A673 (cell line): ENCODE data around the gene RBCK1. TPM values are rescaled to one million over a fixed set of nuclear protein-coding genes. Genes with fewer than 3 reads are reported as not detected.
A peak's percentile ranks its signal among the peaks of the same experiment; 100 is the strongest.

ENCODE experiments used
- BruUV-seq: library from RNA; stranded (reverse); fragments of 400-500 nt; replicated peaks from 2 replicates; lab custom pipeline; 2021; lab: Mats Ljungman, UMichigan
- CTCF ChIA-PET: fragments of 300-600 bp; sonication (Branson Sonifier 250); formaldehyde crosslinking; loops from one replicate; lab custom pipeline; 2022; ENCODE audit warnings: antibody characterized with exemption; lab: Charles Lee
- POLR2A ChIA-PET: fragments of 300-600 bp; sonication (Branson Sonifier 250); formaldehyde crosslinking; loops from one replicate; lab custom pipeline; 2022; ENCODE audit warnings: antibody characterized with exemption; ENCODE audit not compliant: low non-redundant PET; lab: Charles Lee
- DNase-seq: peaks from one replicate; pipeline ENCODE4 v3.0.0-alpha.2; 2015; ENCODE audit warnings: low spot score
- H3K27ac ChIP-seq: fragments of 200-600 bp; sonication (generic); 2 replicates; pipeline ENCODE4 v1.5.1; 2016; ENCODE audit warnings: mixed run types, low read depth, mild to moderate bottlenecking, mixed read lengths, antibody characterized with exemption, low read length; ENCODE audit not compliant: poor library complexity, severe bottlenecking
- H3K27me3 ChIP-seq: fragments of 200-600 bp; sonication (generic); replicated peaks from 2 replicates; pipeline ENCODE4 v1.6.1; 2017; ENCODE audit warnings: mixed run types, low read depth, mild to moderate bottlenecking, mixed read lengths, antibody characterized with exemption, low read length; ENCODE audit not compliant: insufficient read depth, poor library complexity
- H3K36me3 ChIP-seq: fragments of 200-600 bp; sonication (generic); 2 replicates; pipeline ENCODE4 v1.6.1; 2016; ENCODE audit warnings: mixed run types, mild to moderate bottlenecking, mixed read lengths, antibody characterized with exemption, low read length; ENCODE audit not compliant: insufficient read depth, poor library complexity, severe bottlenecking
- H3K4me1 ChIP-seq: fragments of 200-600 bp; sonication (generic); 2 replicates; pipeline ENCODE4 v1.6.1; 2017; ENCODE audit warnings: mixed run types, mild to moderate bottlenecking, mixed read lengths, antibody characterized with exemption, low read length; ENCODE audit not compliant: insufficient read depth, poor library complexity, severe bottlenecking
- H3K4me3 ChIP-seq: fragments of 200-600 bp; sonication (generic); 2 replicates; pipeline ENCODE4 v1.5.1; 2016; ENCODE audit warnings: low read depth, mixed run types, mild to moderate bottlenecking, mixed read lengths, low read length; ENCODE audit not compliant: poor library complexity, severe bottlenecking
- H3K9me3 ChIP-seq: fragments of 200-600 bp; sonication (generic); 2 replicates; pipeline ENCODE4 v1.6.1; 2016; ENCODE audit warnings: mixed run types, low read depth, mild to moderate bottlenecking, mixed read lengths, antibody characterized with exemption, low read length; ENCODE audit not compliant: poor library complexity, severe bottlenecking
- CTCF ChIP-seq: fragments of 300-800, 200-600 bp; sonication (generic); conservative IDR thresholded peaks from 2 replicates; pipeline ENCODE4 v1.5.1; 2017; ENCODE audit warnings: low read depth, mild to moderate bottlenecking, antibody characterized with exemption, low read length, moderate library complexity, mixed read lengths
- EZH2 ChIP-seq: fragments of 200-600 bp; sonication (generic); IDR thresholded peaks from 2 replicates; pipeline ENCODE4 v1.6.1; 2017; ENCODE audit warnings: borderline replicate concordance, low read depth, mild to moderate bottlenecking, mixed read lengths, antibody characterized with exemption, low read length; ENCODE audit not compliant: poor library complexity, severe bottlenecking
- intact Hi-C: fragments of 100-400 bp; cut with micrococcal nuclease; formaldehyde crosslinking; loops from one replicate; pipeline ENCODE4 v1.10.0; 2022; ENCODE audit not compliant: unreplicated experiment
- total RNA-seq: library from RNA; stranded (reverse); gene quantifications from 2 replicates; pipeline ENCODE4 v1.2.3, GENCODE V29; 2021

RBCK1 gene
- total RNA-seq, 1 experiment from 2014 or later: 72.0 TPM

- no peaks in the 10 kb centered on the region for H3K9me3 ChIP-seq
- no peaks in the 10 kb centered on the region for H3K36me3 ChIP-seq
- TF ChIP-seq CTCF (no peak), EZH2 (no peak)
- CTCF ChIA-PET: no interaction called here
- H3K4me3 ChIP-seq: no peak overlapping the region
- H3K27ac ChIP-seq: no peak overlapping the region
- BruUV-seq: no TSS peak
- POLR2A ChIA-PET: no interaction called here
- intact Hi-C loops: no loop called here
- H3K27me3 ChIP-seq: no peaks in the 10 kb centered on the region
- peaks cover 25% of the 10 kb centered on the region for H3K4me1 ChIP-seq
- no peak for DNase-seq
Measured at GRCh38 chr20:367486-367887, 40.6 kb upstream of the RBCK1 start.

GRCh38 chr20:368915-369314 is 39.2 kb upstream of the RBCK1 start:
- Histone ChIP-seq H3K36me3 (no peaks in the 10 kb centered on the region), H3K9me3 (no peaks in the 10 kb centered on the region), H3K4me3 (no peak overlapping the region), H3K27ac (no peak overlapping the region), H3K27me3 (no peaks in the 10 kb centered on the region), H3K4me1 (peaks cover 27% of the 10 kb centered on the region)
- no TSS peak for BruUV-seq
- ChIA-PET POLR2A (no interaction called here), CTCF (interaction anchor here (1.2 kb wide), 1 partner anchor 14 kb away, joined by 3 read pairs; no protein-coding TSS in a partner anchor)
- DNase-seq: no peak
- no peak for TF ChIP-seq CTCF
- TF ChIP-seq EZH2: no peak
- intact Hi-C loops: no loop called here

- Histone ChIP-seq H3K9me3 (no peaks in the 10 kb centered on the region), H3K36me3 (no peaks in the 10 kb centered on the region), H3K27ac (peak overlapping the region; percentile 86), H3K4me3 (no peak overlapping the region), H3K27me3 (no peaks in the 10 kb centered on the region), H3K4me1 (peaks cover 27% of the 10 kb centered on the region)
- ChIA-PET CTCF (no interaction called here), POLR2A (no interaction called here)
- no peak for TF ChIP-seq CTCF
- TF ChIP-seq EZH2: no peak
- no TSS peak for BruUV-seq
- DNase-seq: no peak
- intact Hi-C loops: no loop called here
Measured at GRCh38 chr20:370151-370600, 37.9 kb upstream of the RBCK1 start.
